Right renal pelvis (tissue), 4 donors: ENCODE measurements around the gene PRPF4. TPM values are rescaled to one million over a fixed set of nuclear protein-coding genes. Genes with fewer than 3 reads are reported as not detected.
A peak's percentile ranks its signal among the peaks of the same experiment; 100 is the strongest.

ENCODE experiments used
- DNase-seq, 4 donors: peaks; one replicate each; pipeline ENCODE4 v3.0.0-alpha.2; 2013; ENCODE audit warnings: low read depth in 4 of 4, low spot score in 3 of 4, missing footprints in 1 of 4
- polyA plus RNA-seq, 4 donors: library from polyadenylated mRNA; unstranded; fragments of 120-200 nt; gene quantifications; one replicate each; pipeline ENCODE4 v1.2.1, GENCODE V29; 2013; ENCODE audit not compliant: insufficient read length in 4 of 4

Gene PRPF4
- polyA plus RNA-seq, 4 donors: 36.6 to 41.3 (median 38.7) TPM

DNA sequence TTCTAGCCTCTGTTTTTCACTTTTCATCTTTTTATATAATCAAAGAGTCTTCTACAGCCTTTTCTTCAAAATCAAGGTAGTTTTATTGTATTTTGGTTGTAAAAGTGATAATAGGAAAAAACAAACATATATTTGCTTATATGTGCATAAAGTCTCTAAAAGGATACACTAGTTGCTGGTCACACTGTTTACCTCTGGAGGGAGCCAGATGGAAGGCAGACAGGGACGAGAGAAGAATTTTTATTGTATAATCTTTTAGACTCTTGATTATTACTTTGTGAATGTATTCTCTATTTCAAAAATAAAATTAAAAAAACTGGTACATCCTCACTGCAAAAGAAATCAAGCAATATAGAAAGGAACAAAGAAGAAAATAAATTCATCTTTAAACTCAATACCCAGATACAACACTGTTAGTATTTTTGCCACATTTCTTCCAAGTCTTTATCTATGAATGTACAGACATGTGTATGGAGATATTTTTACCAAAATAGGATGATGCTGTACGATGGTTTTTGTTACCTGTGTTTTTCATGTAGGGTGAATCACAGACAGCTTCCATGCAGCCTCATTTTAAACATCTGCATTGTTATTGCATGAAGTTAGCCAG, 33.9 kb downstream of the PRPF4 start:
- DNase-seq: no peak

GRCh38 chr9:113310538-113310937, 35.1 kb downstream of the PRPF4 start:
- no peak for DNase-seq

DNA sequence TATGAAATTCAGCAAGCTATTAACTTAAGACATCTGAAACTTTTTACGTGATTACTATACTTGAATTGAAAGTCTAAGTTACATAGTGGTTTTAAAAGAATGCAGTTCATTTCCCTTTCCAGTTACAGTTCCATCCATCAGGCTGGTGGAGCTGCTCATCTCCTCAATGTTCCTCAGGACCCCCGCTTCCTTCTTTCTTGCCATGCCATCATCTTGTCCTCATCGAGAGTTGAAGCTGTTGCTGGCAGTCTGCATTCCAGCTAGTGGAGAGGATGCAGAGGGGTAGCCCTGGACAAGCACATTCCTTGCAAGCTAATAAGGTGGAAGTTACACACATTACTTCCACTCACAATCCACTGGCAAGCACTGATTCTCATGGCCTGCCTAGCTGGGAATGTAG, 36.5 kb downstream of the PRPF4 start:
- no peak for DNase-seq

DNA sequence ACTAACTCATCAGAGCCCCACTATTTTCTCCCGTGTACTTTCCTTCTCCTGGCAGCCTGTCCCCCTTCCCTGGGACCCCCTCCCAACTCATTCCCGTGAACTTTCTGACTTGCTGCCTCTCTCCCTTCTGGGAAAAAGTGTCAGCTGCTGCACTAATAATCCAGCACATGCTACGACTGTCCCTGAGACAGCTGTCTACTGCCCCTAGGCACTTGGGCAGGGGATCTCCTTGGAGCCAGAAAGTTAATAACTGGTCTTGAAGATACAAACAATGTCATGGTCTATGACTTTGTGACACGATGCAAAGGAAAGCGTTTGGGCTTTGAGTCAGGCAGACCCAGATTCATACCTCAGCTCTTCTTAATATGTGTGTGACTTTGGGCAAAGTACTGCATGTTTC, 37.8 kb downstream of the PRPF4 start:
- DNase-seq: no peak

- no peak for DNase-seq
Observed at GRCh38 chr9:113315231-113315630, 39.8 kb downstream of the PRPF4 start.

GRCh38 chr9:113316030-113316429, 40.6 kb downstream of the PRPF4 start:
- no peak for DNase-seq

DNA sequence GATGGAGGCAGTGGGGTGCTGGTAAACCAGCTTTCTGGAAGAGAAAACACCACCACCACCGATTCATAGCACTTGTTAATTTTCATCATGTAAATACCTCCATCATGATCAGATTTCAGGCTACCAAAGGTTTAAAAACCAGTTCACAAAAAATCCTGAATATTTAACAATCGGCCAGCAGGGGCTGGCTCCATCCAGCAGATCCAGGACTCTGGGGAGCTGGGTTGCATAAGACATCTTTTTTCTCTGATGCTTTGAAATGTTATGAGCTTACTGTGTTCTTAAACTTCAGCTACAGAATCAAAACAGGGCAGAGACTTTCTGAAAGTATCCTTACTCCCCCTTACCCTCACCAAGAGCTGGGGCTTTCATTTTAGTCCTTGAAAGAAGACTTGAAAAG, 42.3 kb downstream of the PRPF4 start:
- DNase-seq: no peak

- DNase-seq: no peak
Observed at GRCh38 chr9:113319054-113319453, 43.6 kb downstream of the PRPF4 start.

DNA sequence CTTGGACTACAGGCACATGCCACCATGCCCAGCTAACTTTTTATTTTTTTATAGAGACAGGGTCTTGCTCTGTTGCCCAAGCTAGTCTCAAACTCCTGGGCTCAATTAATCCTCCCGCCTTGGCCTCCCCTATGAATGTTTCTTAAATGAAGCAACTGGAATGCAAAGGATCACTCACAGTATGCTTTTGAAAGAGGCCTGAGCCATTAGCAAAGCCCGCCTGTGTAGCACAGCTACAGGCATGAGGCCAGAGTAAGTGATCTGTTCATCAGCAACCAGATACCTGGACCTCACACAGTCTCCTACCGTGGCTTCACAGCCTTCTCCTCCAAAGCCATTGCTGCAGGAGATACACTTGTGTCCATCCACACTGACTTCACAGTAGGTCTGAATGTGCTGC, 44.6 kb downstream of the PRPF4 start:
- no peak for DNase-seq

DNA sequence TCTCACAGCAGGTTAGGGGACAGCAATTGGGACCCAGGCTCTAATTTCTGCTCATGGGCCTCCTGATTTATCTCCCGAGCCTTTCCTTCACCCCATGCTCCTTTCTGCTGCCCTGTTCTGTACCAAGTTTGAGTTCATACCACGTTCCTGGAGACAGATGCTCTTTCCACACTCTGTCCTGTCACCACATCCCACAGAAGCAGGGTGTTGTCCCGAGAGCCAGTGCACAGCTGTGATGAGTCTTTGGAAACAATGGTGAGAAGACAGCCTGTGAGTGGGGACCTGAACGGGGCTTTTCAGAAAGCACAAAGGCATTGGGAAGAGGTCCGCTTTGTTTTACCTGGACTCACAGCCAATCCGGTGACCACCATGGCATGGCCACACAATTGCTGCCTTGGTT, 47.2 kb downstream of the PRPF4 start:
- no peak for DNase-seq

- no peak for DNase-seq
Observed at GRCh38 chr9:113326230-113326629, 50.8 kb downstream of the PRPF4 start.

DNA sequence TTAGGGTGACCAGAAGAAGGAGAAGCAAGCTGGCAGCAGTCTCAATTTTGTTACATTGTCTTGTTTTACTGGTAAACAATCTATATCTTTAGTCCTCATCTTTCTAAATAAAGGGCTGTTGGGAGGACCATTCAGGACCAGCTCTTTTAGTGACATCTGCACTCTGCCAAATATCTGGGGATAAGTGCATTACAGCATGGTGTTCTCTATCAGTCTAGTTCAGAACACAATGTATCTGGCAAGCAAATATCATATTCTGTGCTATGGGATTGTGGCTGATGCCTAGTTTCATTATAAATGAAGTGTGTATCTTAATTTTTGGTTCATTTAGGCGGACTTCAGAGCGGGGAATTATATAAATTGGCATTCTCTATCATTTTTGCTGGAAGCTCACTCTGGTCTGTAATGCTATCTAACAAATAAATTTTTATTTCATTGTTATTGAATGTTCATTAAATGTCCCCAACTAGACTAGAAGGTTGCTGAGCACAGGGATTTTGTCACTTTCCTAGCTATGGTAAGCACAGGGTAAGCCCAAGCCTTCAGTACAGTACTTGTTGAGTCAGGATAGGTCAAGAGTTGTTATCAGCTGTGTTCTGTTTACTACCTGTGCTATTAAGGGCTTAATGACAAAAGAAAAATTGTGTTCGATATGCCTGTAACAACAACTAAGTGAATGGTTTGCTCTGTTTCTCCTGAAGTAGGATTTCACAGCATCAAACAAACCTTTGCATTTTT, 52.8 kb downstream of the PRPF4 start:
- DNase-seq: no peak

DNA sequence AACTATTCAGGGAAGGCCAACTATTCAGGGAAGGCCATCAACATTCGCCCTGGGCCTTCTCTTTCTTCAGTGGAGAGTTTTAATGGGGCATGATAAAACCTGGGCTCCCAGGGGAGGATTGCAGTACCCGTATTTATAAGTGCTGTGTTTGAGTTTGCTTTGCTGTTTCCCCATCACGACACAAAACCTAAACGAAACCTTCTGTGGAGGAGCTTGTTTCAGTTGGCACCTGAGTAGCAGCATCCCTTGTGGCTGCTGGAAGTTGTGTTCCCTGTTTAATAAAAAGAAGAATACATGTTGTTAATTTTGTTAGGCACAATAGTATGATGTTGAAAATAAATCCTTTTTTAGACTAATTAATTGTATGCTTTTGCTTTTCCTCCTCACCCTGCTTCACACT, 56.3 kb downstream of the PRPF4 start:
- no peak for DNase-seq

DNA sequence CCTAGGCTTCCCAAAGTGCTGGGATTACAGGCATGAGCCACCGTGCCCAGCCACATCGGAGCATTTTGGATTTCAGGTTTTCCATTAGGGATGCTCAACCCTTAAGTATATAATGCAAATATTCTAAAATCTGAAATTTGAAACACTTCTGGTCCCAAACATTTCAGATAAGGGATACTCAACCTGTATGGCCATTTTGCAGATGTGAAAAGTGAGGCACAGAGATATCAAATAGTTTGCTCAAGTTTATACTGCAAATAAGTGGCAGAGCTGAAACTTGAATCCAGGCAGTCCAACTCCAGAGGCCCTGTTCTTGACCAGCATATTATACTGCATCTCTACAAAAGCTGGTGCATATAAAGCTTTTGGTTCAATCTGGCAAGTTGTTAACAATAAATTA, 62.3 kb downstream of the PRPF4 start:
- no peak for DNase-seq

- peak; percentile 78 to 85 (median 83) for DNase-seq
Observed at GRCh38 chr9:113340011-113340699, 64.7 kb downstream of the PRPF4 start, which contains the start of gene WDR31. Gene WDR31 (minus strand): TSS chr9:113340275. CDS start chr9:113332022, 8,253 bp downstream.

DNA sequence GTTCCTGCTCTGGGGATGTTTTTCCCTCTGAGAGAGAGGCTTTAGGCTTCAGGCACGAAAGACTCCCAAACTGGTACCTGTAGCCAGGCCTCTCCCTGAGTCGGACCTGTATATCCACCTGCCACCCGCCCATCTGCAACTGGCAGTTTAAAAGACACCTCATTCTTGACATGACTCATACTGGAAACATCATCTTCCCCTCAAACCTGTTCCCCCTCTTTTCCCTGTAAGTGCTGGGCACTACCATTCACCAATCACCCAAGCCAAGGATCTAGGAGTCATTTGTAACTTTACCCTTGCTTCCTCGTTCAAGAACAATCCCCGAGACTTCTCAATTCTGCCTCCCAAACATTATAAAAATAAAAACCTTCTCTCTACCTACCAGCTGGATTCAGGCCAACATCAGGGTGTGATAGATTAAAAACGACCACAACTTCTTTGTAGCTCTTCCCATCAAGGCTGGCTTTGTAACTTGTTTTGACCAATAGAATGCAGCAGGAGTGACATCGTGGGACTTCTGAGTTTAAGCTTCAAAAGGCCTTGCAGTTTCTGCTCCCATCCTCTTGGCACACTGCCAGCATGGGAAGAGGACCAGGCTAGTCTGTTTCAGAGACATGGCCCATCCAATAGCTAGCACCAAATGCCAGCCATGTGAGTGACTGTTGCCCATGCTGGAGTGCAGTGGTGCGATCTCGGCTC, 66.4 kb downstream of the PRPF4 start:
- DNase-seq: no peak

Other genes with a start within 250 kb of the PRPF4 start
- 10 to 100 TPM in 3 of 4 donors, 1 to 10 TPM in 1; 9.3 to 15.5 (median 13.8) TPM for gene ZFP37, start 218.9 kb upstream of the PRPF4 start, polyA plus RNA-seq
- gene SLC31A2, start 124.7 kb upstream of the PRPF4 start, polyA plus RNA-seq: 1 to 10 TPM; 2.6 to 5.3 (median 4.0) TPM
- 10 to 100 TPM; 26.1 to 30.0 (median 29.7) TPM for gene FKBP15, start 54.4 kb upstream of the PRPF4 start, polyA plus RNA-seq
- gene SLC31A1, start 54.1 kb upstream of the PRPF4 start, polyA plus RNA-seq: 10 to 100 TPM; 25.5 to 29.6 (median 26.6) TPM
- gene CDC26, start 86 bp upstream of the PRPF4 start, polyA plus RNA-seq: 10 to 100 TPM; 37.7 to 44.5 (median 43.4) TPM
- 1 to 10 TPM; 4.9 to 7.5 (median 6.3) TPM for gene RNF183, start 27.7 kb downstream of the PRPF4 start, polyA plus RNA-seq
- 1 to 10 TPM; 6.2 to 8.4 (median 7.3) TPM for gene WDR31, start 64.6 kb downstream of the PRPF4 start, polyA plus RNA-seq
- gene BSPRY, start 73.9 kb downstream of the PRPF4 start, polyA plus RNA-seq: 10 to 100 TPM in 2 of 4 donors, 1 to 10 TPM in 2; 9.2 to 10.3 (median 9.9) TPM
- 10 to 100 TPM; 30.3 to 40.3 (median 35.5) TPM for gene HDHD3, start 101.3 kb downstream of the PRPF4 start, polyA plus RNA-seq
- 10 to 100 TPM; 41.6 to 46.7 (median 43.5) TPM for gene ALAD, start 125.6 kb downstream of the PRPF4 start, polyA plus RNA-seq
- gene POLE3, start 135.0 kb downstream of the PRPF4 start, polyA plus RNA-seq: 10 to 100 TPM; 65.4 to 72.9 (median 69.2) TPM
- gene C9orf43, start 135.1 kb downstream of the PRPF4 start, polyA plus RNA-seq: under 1 TPM; 0.47 to 0.99 (median 0.81) TPM
- 10 to 100 TPM; 43.4 to 49.3 (median 45.9) TPM for gene RGS3, start 188.1 kb downstream of the PRPF4 start, polyA plus RNA-seq